Fibroblast of lung (primary cell): ENCODE measurements around the gene DAPK1.

Experiments
- EZH2 ChIP-seq: IDR thresholded peaks from 2 replicates; pipeline ENCODE4 v1.5.1; 2012; ENCODE audit warnings: low read length, control low read depth, mild to moderate bottlenecking; ENCODE audit errors: missing control alignments
- TF ChIP-seq, protein P1 (sequence below), 2 donors: IDR thresholded peaks in 1 of 2; conservative IDR thresholded peaks in 1 of 2; 1 replicate in 1 of 2; 2 replicates in 1 of 2; pipeline ENCODE4 v1.5.1; 2011 to 2012; ENCODE audit warnings: low read length in 2 of 2, control low read depth in 1 of 2, inconsistent platforms in 1 of 2, low read depth in 1 of 2, mild to moderate bottlenecking in 1 of 2

DNA sequence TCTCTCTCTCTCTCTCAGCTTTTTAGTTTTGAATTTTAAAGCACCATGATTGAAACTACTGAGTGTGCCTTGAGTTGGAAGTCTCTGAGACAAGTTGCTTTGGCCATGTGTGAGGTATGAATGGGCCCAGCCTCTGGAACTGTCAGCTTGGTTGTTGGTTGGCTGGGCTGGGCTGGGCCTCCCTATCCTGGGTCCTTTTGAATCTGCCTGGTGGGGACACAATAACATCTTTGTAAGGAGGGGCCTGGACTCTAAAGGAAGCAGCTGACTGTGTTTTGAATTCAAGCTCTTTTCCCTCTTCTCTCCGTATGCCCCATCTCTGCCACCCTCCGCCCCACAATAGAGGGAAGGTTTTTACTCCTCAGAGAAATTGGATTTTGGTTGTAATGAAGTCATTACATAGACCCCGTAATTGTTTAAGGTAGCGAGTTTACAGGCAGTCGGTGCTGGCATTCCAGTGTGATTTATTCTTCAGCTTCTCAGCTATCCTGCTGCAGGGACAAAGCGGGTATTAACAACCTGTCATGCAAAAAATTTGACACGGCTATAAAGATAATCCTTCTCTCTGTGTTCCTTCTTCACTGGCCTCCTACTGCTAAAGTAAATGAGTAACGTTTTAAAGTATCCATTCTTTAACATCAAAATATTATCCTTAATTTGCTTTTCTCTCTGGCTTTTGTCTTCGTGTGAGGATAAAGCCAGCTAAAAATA, 105.4 kb downstream of the DAPK1 start:
- TF ChIP-seq, protein P1, sequence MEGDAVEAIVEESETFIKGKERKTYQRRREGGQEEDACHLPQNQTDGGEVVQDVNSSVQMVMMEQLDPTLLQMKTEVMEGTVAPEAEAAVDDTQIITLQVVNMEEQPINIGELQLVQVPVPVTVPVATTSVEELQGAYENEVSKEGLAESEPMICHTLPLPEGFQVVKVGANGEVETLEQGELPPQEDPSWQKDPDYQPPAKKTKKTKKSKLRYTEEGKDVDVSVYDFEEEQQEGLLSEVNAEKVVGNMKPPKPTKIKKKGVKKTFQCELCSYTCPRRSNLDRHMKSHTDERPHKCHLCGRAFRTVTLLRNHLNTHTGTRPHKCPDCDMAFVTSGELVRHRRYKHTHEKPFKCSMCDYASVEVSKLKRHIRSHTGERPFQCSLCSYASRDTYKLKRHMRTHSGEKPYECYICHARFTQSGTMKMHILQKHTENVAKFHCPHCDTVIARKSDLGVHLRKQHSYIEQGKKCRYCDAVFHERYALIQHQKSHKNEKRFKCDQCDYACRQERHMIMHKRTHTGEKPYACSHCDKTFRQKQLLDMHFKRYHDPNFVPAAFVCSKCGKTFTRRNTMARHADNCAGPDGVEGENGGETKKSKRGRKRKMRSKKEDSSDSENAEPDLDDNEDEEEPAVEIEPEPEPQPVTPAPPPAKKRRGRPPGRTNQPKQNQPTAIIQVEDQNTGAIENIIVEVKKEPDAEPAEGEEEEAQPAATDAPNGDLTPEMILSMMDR (conservative IDR thresholded peaks at IDR 0.05 in 1 of 2, IDR thresholded peaks at IDR 0.05 in 1 of 2; ENCODE audit: low read depth in 1 of 2, low read length in 2 of 2): no peak
- TF ChIP-seq EZH2: no peak
